Coronary artery (tissue), 2 donors: ENCODE results near the gene ABCA1.

Source experiments
- DNase-seq: peaks from one replicate; pipeline ENCODE4 v3.0.0-alpha.2; 2017; ENCODE audit warnings: low spot score
- H3K27ac ChIP-seq, 2 donors: fragments of 200-600 bp; sonication (generic); one replicate each; pipeline ENCODE4 v1.5.1; 2016 to 2019
- H3K4me3 ChIP-seq: fragments of 200-600 bp; sonication (generic); 2 replicates; pipeline ENCODE4 v1.5.1; 2016; ENCODE audit warnings: mild to moderate bottlenecking, moderate library complexity
- CTCF ChIP-seq: fragments of 200-600 bp; sonication (generic); IDR thresholded peaks from one replicate; pipeline ENCODE4 v1.5.1; 2019; ENCODE audit warnings: antibody characterized with exemption

ABCA1 gene

GRCh38 chr9:104851546-104851920, 76.4 kb downstream of the ABCA1 start:
- H3K4me3 ChIP-seq = no peak overlapping the region
- no peak for TF ChIP-seq CTCF
- H3K27ac ChIP-seq = no peak overlapping the region
- no peak for DNase-seq

- no peak overlapping the region for H3K4me3 ChIP-seq
- DNase-seq = no peak
- TF ChIP-seq CTCF = no peak
- H3K27ac ChIP-seq = no peak overlapping the region
These were observed 77.0 kb downstream of the ABCA1 start for GRCh38 chr9:104850786-104851545.

- no peak for TF ChIP-seq CTCF
These were observed 78.9 kb downstream of the ABCA1 start for GRCh38 chr9:104849023-104849422.

GRCh38 chr9:104844710-104845109, 83.2 kb downstream of the ABCA1 start:
- DNase-seq = no peak
- Histone ChIP-seq H3K27ac (no peak overlapping the region), H3K4me3 (no peak overlapping the region)
- TF ChIP-seq CTCF = no peak

More at GRCh38 chr9:104849023-104849422, 78.9 kb downstream of the ABCA1 start:
- Histone ChIP-seq H3K4me3 (no peak overlapping the region), H3K27ac (no peak overlapping the region)
- no peak for DNase-seq

GRCh38 chr9:104843644-104844240, 84.2 kb downstream of the ABCA1 start:
- DNase-seq = no peak
- TF ChIP-seq CTCF = no peak
- Histone ChIP-seq H3K27ac (no peak overlapping the region), H3K4me3 (no peak overlapping the region)

GRCh38 chr9:104842698-104843097, 85.3 kb downstream of the ABCA1 start:
- H3K27ac ChIP-seq = no peak overlapping the region
- TF ChIP-seq CTCF = no peak
- no peak overlapping the region for H3K4me3 ChIP-seq
- no peak for DNase-seq

- Histone ChIP-seq H3K27ac (no peak overlapping the region), H3K4me3 (no peak overlapping the region)
- DNase-seq = no peak
- no peak for TF ChIP-seq CTCF
These were observed 86.3 kb downstream of the ABCA1 start for GRCh38 chr9:104841601-104842141.
